Thyroid gland (tissue), 4 donors: ENCODE data around the gene SMPD1. TPM values are rescaled to one million over a fixed set of nuclear protein-coding genes. Genes with fewer than 3 reads are reported as not detected.

ENCODE experiments used
- DNase-seq, 2 donors: peaks; one replicate each; pipeline ENCODE4 v3.0.0-alpha.2; 2019
- H3K27ac ChIP-seq, 3 donors: fragments of 200-600 bp; sonication (generic); 1 replicate in 2 of 3; 2 replicates in 1 of 3; pipeline ENCODE4 v1.5.1; 2016 to 2019; ENCODE audit warnings: mild to moderate bottlenecking in 1 of 3, moderate library complexity in 1 of 3
- H3K27me3 ChIP-seq: fragments of 200-600 bp; sonication (generic); one replicate; pipeline ENCODE4 v1.5.1; 2019
- H3K36me3 ChIP-seq, 2 donors: fragments of 200-600 bp; sonication (generic); one replicate each; pipeline ENCODE4 v1.5.1; 2016 to 2019
- H3K4me1 ChIP-seq, 2 donors: fragments of 200-600 bp; sonication (generic); one replicate each; pipeline ENCODE4 v1.5.1; 2017 to 2019
- H3K4me3 ChIP-seq, 3 donors: fragments of 200-600 bp; sonication (generic); replicated peaks in 1 of 3; 1 replicate in 2 of 3; 2 replicates in 1 of 3; pipeline ENCODE4 v1.5.1; 2016; ENCODE audit warnings: mild to moderate bottlenecking in 1 of 3
- H3K9me3 ChIP-seq: fragments of 200-600 bp; sonication (generic); one replicate; pipeline ENCODE4 v1.5.1; 2017
- POLR2A ChIP-seq, 2 donors: fragments of 450-650 bp; IDR thresholded peaks; one replicate each; pipeline ENCODE4 v1.6.1; 2017; ENCODE audit warnings: antibody characterized with exemption in 2 of 2, mild to moderate bottlenecking in 2 of 2, moderate library complexity in 1 of 2
- WGBS, 2 donors: methylation state at CpG; one replicate each; pipeline ENCODE4 v1.1.5; 2017; 5-methylcytosine and 5-hydroxymethylcytosine counted together
- intact Hi-C: fragments of 100-400 bp; cut with DNase I; formaldehyde crosslinking; loops from one replicate; pipeline ENCODE4 v1.15.1; 2023
- total RNA-seq, 4 donors: library from RNA; depleted of rRNA; stranded (reverse); fragments of >200 nt; gene quantifications; one replicate each; pipeline ENCODE4 v1.2.3, GENCODE V29; 2016
- TF ChIP-seq, protein P1 (sequence below), 6 experiments: fragments of 200-600 bp in 3 of 6; fragments of 450-650 bp in 3 of 6; sonication (generic) in 3 of 6; IDR thresholded peaks; one replicate each; pipeline ENCODE4 v1.5.1; 2016 to 2019; ENCODE audit warnings: antibody characterized with exemption in 6 of 6, mild to moderate bottlenecking in 2 of 6, inconsistent platforms in 1 of 6, moderate library complexity in 1 of 6

The SMPD1 gene
- total RNA-seq, 4 donors from 2014 or later, result 39.6 to 82.4 (median 57.6) TPM

GRCh38 chr11:6401464-6401863, 11.2 kb downstream of the SMPD1 start:
- TF ChIP-seq, protein P1, sequence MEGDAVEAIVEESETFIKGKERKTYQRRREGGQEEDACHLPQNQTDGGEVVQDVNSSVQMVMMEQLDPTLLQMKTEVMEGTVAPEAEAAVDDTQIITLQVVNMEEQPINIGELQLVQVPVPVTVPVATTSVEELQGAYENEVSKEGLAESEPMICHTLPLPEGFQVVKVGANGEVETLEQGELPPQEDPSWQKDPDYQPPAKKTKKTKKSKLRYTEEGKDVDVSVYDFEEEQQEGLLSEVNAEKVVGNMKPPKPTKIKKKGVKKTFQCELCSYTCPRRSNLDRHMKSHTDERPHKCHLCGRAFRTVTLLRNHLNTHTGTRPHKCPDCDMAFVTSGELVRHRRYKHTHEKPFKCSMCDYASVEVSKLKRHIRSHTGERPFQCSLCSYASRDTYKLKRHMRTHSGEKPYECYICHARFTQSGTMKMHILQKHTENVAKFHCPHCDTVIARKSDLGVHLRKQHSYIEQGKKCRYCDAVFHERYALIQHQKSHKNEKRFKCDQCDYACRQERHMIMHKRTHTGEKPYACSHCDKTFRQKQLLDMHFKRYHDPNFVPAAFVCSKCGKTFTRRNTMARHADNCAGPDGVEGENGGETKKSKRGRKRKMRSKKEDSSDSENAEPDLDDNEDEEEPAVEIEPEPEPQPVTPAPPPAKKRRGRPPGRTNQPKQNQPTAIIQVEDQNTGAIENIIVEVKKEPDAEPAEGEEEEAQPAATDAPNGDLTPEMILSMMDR (IDR thresholded peaks at IDR 0.05), result no peak
- TF ChIP-seq POLR2A (IDR thresholded peaks at IDR 0.05), result no peak
- H3K4me1 ChIP-seq, result no peaks in the 10 kb centered on the region
- no peak overlapping the region for H3K4me3 ChIP-seq
- H3K9me3 ChIP-seq, result no peaks in the 10 kb centered on the region
- 96 to 100% methylated on average over 2 to 4 of the region's 7 CpGs for WGBS, 2 donors
- DNase-seq, result no peak
- no peaks in the 10 kb centered on the region for H3K27me3 ChIP-seq
- no peak overlapping the region for H3K27ac ChIP-seq
- H3K36me3 ChIP-seq, result peaks cover 0 to 3% of the 10 kb centered on the region in 2 donors
- intact Hi-C loops, result no loop called here

DNA sequence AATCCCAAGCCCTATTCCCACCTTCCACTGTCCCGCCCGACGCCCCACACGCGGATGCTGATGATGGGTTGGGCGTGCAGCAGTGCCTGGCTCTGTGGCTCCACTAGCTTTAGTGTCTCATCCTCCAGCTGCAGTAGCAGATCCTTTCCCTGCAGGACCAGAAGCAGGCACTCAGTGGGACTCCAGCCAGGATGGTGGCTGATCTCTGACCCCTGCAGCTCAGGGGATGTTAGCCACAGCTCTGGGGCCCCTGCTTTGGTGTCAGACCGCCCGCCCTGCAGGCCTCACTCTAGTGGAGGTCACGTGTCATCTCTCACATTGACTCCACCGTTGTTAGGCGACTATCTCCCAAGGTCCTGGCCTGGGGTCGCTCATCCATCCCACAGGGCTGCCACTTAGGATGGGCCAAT, 11.8 kb downstream of the SMPD1 start:
- no peaks in the 10 kb centered on the region for H3K4me1 ChIP-seq
- H3K9me3 ChIP-seq, result no peaks in the 10 kb centered on the region
- no peak for TF ChIP-seq POLR2A (IDR thresholded peaks at IDR 0.05)
- TF ChIP-seq, protein P1 (IDR thresholded peaks at IDR 0.05), result no peak
- peaks cover 0 to 3% of the 10 kb centered on the region in 2 donors for H3K36me3 ChIP-seq
- no peak for DNase-seq
- H3K27me3 ChIP-seq, result no peaks in the 10 kb centered on the region
- intact Hi-C loops, result no loop called here
- H3K4me3 ChIP-seq, result no peak overlapping the region
- WGBS, 2 donors, result 88 to 93% methylated on average over 11 to 12 of the region's 12 CpGs
- H3K27ac ChIP-seq, result no peak overlapping the region

DNA sequence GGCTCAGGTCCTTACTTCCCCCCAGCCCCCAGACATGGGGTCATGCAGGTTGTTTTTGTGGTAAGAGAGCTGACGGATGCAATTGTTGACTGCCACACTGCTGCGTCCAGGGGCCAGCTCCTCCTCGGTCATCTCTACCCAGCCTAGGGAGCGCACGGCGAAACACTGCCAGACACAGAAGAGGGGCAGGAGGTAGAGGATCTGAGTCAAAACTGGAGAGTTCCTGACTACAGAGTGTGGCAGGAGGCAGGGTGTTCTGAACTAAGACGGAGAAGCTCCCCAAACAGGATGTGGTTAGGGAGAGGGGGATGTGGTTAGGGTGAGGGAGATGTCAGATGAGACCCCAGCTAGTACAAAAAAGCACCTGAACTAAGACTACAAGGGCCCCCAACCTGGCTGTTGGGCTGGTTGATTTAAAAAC, 12.3 kb downstream of the SMPD1 start:
- H3K9me3 ChIP-seq, result no peaks in the 10 kb centered on the region
- intact Hi-C loops, result no loop called here
- peaks cover 0 to 1% of the 10 kb centered on the region in 2 donors for H3K36me3 ChIP-seq
- TF ChIP-seq, protein P1 (IDR thresholded peaks at IDR 0.05), result no peak
- no peak for TF ChIP-seq POLR2A (IDR thresholded peaks at IDR 0.05)
- H3K4me1 ChIP-seq, result no peaks in the 10 kb centered on the region
- DNase-seq, result no peak
- H3K27ac ChIP-seq, result no peak overlapping the region
- WGBS, 2 donors, result 91 to 98% methylated on average over 7 of the region's 7 CpGs
- no peaks in the 10 kb centered on the region for H3K27me3 ChIP-seq
- H3K4me3 ChIP-seq, result no peak overlapping the region

DNA sequence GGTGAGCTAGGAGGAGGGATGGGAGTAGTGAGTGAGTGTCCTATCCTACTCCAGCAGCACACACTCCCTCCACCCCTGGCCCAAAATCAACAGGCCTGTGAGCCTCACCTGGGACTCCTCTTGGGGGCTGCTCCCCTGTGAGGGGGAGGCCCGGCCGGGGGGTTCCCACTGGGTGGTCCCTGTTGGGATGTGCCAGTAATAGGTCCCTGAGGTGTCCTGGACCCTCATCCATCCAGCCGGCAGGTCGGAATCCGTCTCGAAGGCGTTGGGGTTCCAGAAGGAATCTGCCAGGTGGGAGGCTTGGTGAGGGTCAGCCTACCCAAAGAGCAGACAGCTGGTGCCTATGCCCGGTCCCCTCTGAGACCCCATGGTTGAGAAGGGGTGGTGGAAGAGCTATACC, 13.3 kb downstream of the SMPD1 start:
- intact Hi-C loops, result no loop called here
- Histone ChIP-seq H3K4me1 (no peaks in the 10 kb centered on the region), H3K4me3 (no peak overlapping the region), H3K9me3 (no peaks in the 10 kb centered on the region), H3K36me3 (no peaks in the 10 kb centered on the region), H3K27me3 (no peaks in the 10 kb centered on the region), H3K27ac (no peak overlapping the region)
- no peak for DNase-seq
- TF ChIP-seq, protein P1 (IDR thresholded peaks at IDR 0.05), result no peak
- TF ChIP-seq POLR2A (IDR thresholded peaks at IDR 0.05), result no peak
- 86 to 97% methylated on average over 1 to 6 of the region's 8 CpGs for WGBS, 2 donors

DNA sequence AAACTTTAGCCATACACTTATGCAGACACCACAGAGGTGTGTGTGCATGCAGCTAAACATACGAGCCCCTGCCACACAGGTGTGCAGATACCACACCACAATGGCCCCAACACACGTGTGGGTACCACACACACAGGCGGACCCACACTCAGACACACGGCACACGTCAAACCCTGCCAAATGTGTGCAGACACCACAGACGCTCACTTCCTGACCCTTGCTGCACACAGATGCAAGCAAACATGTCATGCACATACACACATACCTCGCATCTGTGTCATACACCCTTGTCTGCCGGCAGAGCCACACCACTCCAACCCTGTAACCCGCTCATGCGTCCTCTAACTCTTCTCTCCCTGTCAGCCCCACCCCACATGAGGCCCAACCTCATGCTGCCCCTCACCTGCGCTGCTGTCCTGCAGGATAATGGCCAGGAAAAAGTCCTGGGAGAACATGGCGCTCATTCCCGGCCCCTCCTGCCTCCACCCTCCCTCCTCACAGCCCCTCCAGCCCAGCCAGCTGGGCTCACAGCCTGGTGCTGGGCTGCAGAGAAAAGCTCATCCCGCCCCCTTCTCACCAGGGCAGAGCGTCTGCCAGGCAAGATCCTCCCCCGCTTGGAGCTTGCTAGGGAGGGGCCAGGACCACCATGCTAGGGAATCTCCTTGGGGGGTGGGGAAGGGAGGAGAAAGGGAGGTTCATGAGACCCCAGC, 14.2 kb downstream of the SMPD1 start:
- no peak for DNase-seq
- H3K4me1 ChIP-seq, result no peaks in the 10 kb centered on the region
- intact Hi-C loops, result no loop called here
- peaks cover 0 to 2% of the 10 kb centered on the region in 2 donors for H3K36me3 ChIP-seq
- no peaks in the 10 kb centered on the region for H3K27me3 ChIP-seq
- 83 to 84% methylated on average over 16 of the region's 16 CpGs for WGBS, 2 donors
- no peaks in the 10 kb centered on the region for H3K9me3 ChIP-seq
- TF ChIP-seq POLR2A (IDR thresholded peaks at IDR 0.05), result no peak
- TF ChIP-seq, protein P1 (IDR thresholded peaks at IDR 0.05), result no peak
- H3K27ac ChIP-seq, result no peak overlapping the region
- H3K4me3 ChIP-seq, result no peak overlapping the region
